Measurements from ENCODE around the gene KCNQ1. TPM values are rescaled to one million over a fixed set of nuclear protein-coding genes. Genes with fewer than 3 reads are reported as not detected.

Gene KCNQ1
- total and polyA plus RNA-seq, 2 experiments from 2014 or later, result 0.45 to 0.87 TPM

DNA sequence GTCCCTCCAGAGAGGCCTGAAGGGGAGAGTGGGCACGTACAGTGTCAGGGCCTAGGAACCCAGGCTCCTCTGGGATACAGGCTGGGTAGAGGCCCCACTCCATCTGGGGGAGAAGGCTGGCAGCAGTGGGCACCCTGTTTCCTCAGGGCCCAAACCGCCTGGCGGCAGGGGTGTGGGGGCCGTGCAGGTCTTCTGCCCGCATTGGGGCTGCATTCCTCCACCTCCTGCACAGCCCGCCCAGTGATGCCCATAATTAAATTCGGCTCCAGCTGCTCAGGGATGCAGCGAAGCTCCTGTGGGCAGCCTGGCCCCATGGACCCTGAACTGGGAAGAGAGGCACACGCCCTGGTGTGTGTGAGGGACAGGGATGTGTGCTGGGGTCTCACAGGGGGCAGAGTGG, 219.6 kb downstream of the KCNQ1 start:
- Mint-ChIP-seq H3K9me3 (peaks cover 51% of the 10 kb centered on the region), H3K36me3 (ENCODE audit: low read depth) (peaks cover 77% of the 10 kb centered on the region), H3K4me1 (no peaks in the 10 kb centered on the region), H3K27me3 (ENCODE audit: insufficient read depth, low read depth, poor library complexity) (peaks cover 24% of the 10 kb centered on the region), H3K27ac (no peak overlapping the region), H3K4me3 (no peak overlapping the region)
- H3K27ac ChIP-seq (ENCODE audit: low read depth), result no peak overlapping the region
- no peak overlapping the region for H2AFZ ChIP-seq
- H4K20me1 ChIP-seq (replicated peaks; ENCODE audit: insufficient read depth), result peaks cover 7% of the 10 kb centered on the region
- H3K27me3 ChIP-seq (ENCODE audit: insufficient read depth), result peaks cover 18% of the 10 kb centered on the region
- no peaks in the 10 kb centered on the region for H3K79me2 ChIP-seq (replicated peaks; ENCODE audit: insufficient read depth)
- TF ChIP-seq ZNF114 (CRISPR knock-in tag; IDR thresholded peaks at IDR 0.05) (no peak), JUNB (IDR thresholded peaks at IDR 0.05; ENCODE audit: unreplicated experiment) (no peak), ZNF331 (CRISPR knock-in tag; IDR thresholded peaks at IDR 0.05; ENCODE audit: low read depth) (no peak), EZH2 (IDR thresholded peaks at IDR 0.05; ENCODE audit: low read depth, unreplicated experiment) (no peak), POLR2AphosphoS5 (IDR thresholded peaks at IDR 0.05; ENCODE audit: low read depth) (no peak), EZH2phosphoT487 (IDR thresholded peaks at IDR 0.05; ENCODE audit: unreplicated experiment) (no peak), NANOG (IDR thresholded peaks at IDR 0.05; ENCODE audit: borderline replicate concordance) (no peak), STAT1 (IDR thresholded peaks at IDR 0.05; ENCODE audit: unreplicated experiment) (no peak), CREB1 (CRISPR knock-in tag; IDR thresholded peaks at IDR 0.05; ENCODE audit: low read depth) (no peak)
- TF ChIP-seq, protein P1, sequence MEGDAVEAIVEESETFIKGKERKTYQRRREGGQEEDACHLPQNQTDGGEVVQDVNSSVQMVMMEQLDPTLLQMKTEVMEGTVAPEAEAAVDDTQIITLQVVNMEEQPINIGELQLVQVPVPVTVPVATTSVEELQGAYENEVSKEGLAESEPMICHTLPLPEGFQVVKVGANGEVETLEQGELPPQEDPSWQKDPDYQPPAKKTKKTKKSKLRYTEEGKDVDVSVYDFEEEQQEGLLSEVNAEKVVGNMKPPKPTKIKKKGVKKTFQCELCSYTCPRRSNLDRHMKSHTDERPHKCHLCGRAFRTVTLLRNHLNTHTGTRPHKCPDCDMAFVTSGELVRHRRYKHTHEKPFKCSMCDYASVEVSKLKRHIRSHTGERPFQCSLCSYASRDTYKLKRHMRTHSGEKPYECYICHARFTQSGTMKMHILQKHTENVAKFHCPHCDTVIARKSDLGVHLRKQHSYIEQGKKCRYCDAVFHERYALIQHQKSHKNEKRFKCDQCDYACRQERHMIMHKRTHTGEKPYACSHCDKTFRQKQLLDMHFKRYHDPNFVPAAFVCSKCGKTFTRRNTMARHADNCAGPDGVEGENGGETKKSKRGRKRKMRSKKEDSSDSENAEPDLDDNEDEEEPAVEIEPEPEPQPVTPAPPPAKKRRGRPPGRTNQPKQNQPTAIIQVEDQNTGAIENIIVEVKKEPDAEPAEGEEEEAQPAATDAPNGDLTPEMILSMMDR (conservative IDR thresholded peaks at IDR 0.05; ENCODE audit: low read depth in 2 of 2), result no peak
- TF ChIP-seq, protein P2, sequence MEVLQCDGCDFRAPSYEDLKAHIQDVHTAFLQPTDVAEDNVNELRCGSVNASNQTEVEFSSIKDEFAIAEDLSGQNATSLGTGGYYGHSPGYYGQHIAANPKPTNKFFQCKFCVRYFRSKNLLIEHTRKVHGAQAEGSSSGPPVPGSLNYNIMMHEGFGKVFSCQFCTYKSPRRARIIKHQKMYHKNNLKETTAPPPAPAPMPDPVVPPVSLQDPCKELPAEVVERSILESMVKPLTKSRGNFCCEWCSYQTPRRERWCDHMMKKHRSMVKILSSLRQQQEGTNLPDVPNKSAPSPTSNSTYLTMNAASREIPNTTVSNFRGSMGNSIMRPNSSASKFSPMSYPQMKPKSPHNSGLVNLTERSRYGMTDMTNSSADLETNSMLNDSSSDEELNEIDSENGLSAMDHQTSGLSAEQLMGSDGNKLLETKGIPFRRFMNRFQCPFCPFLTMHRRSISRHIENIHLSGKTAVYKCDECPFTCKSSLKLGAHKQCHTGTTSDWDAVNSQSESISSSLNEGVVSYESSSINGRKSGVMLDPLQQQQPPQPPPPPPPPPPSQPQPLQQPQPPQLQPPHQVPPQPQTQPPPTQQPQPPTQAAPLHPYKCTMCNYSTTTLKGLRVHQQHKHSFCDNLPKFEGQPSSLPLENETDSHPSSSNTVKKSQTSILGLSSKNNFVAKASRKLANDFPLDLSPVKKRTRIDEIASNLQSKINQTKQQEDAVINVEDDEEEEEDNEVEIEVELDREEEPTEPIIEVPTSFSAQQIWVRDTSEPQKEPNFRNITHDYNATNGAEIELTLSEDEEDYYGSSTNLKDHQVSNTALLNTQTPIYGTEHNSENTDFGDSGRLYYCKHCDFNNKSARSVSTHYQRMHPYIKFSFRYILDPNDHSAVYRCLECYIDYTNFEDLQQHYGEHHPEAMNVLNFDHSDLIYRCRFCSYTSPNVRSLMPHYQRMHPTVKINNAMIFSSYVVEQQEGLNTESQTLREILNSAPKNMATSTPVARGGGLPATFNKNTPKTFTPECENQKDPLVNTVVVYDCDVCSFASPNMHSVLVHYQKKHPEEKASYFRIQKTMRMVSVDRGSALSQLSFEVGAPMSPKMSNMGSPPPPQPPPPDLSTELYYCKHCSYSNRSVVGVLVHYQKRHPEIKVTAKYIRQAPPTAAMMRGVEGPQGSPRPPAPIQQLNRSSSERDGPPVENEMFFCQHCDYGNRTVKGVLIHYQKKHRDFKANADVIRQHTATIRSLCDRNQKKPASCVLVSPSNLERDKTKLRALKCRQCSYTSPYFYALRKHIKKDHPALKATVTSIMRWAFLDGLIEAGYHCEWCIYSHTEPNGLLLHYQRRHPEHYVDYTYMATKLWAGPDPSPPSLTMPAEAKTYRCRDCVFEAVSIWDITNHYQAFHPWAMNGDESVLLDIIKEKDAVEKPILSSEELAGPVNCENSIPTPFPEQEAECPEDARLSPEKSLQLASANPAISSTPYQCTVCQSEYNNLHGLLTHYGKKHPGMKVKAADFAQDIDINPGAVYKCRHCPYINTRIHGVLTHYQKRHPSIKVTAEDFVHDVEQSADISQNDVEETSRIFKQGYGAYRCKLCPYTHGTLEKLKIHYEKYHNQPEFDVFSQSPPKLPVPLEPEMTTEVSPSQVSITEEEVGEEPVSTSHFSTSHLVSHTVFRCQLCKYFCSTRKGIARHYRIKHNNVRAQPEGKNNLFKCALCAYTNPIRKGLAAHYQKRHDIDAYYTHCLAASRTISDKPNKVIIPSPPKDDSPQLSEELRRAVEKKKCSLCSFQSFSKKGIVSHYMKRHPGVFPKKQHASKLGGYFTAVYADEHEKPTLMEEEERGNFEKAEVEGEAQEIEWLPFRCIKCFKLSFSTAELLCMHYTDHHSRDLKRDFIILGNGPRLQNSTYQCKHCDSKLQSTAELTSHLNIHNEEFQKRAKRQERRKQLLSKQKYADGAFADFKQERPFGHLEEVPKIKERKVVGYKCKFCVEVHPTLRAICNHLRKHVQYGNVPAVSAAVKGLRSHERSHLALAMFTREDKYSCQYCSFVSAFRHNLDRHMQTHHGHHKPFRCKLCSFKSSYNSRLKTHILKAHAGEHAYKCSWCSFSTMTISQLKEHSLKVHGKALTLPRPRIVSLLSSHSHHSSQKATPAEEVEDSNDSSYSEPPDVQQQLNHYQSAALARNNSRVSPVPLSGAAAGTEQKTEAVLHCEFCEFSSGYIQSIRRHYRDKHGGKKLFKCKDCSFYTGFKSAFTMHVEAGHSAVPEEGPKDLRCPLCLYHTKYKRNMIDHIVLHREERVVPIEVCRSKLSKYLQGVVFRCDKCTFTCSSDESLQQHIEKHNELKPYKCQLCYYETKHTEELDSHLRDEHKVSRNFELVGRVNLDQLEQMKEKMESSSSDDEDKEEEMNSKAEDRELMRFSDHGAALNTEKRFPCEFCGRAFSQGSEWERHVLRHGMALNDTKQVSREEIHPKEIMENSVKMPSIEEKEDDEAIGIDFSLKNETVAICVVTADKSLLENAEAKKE (CRISPR knock-in tag; IDR thresholded peaks at IDR 0.05), result no peak
- TF ChIP-seq, protein P3, sequence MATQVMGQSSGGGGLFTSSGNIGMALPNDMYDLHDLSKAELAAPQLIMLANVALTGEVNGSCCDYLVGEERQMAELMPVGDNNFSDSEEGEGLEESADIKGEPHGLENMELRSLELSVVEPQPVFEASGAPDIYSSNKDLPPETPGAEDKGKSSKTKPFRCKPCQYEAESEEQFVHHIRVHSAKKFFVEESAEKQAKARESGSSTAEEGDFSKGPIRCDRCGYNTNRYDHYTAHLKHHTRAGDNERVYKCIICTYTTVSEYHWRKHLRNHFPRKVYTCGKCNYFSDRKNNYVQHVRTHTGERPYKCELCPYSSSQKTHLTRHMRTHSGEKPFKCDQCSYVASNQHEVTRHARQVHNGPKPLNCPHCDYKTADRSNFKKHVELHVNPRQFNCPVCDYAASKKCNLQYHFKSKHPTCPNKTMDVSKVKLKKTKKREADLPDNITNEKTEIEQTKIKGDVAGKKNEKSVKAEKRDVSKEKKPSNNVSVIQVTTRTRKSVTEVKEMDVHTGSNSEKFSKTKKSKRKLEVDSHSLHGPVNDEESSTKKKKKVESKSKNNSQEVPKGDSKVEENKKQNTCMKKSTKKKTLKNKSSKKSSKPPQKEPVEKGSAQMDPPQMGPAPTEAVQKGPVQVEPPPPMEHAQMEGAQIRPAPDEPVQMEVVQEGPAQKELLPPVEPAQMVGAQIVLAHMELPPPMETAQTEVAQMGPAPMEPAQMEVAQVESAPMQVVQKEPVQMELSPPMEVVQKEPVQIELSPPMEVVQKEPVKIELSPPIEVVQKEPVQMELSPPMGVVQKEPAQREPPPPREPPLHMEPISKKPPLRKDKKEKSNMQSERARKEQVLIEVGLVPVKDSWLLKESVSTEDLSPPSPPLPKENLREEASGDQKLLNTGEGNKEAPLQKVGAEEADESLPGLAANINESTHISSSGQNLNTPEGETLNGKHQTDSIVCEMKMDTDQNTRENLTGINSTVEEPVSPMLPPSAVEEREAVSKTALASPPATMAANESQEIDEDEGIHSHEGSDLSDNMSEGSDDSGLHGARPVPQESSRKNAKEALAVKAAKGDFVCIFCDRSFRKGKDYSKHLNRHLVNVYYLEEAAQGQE (IDR thresholded peaks at IDR 0.05; ENCODE audit: unreplicated experiment), result no peak
- TF ChIP-seq, protein P4, sequence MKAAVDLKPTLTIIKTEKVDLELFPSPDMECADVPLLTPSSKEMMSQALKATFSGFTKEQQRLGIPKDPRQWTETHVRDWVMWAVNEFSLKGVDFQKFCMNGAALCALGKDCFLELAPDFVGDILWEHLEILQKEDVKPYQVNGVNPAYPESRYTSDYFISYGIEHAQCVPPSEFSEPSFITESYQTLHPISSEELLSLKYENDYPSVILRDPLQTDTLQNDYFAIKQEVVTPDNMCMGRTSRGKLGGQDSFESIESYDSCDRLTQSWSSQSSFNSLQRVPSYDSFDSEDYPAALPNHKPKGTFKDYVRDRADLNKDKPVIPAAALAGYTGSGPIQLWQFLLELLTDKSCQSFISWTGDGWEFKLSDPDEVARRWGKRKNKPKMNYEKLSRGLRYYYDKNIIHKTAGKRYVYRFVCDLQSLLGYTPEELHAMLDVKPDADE (IDR thresholded peaks at IDR 0.05), result no peak
- no peak overlapping the region for H3K4me3 ChIP-seq
- no peak overlapping the region for H3K4me2 ChIP-seq
- DNase-seq (ENCODE audit: low spot score), result no peak
- no peak for ATAC-seq
- H3K9me2 ChIP-seq (ENCODE audit: insufficient read depth), result no peaks in the 10 kb centered on the region; the same call in 1 of the 2 replicates
- no peaks in the 10 kb centered on the region for H3K4me1 ChIP-seq (ENCODE audit: insufficient read depth)
- H3F3A ChIP-seq (replicated peaks; ENCODE audit: low read depth), result no peaks in the 10 kb centered on the region
- H3K36me3 ChIP-seq (ENCODE audit: insufficient read depth), result peaks cover 17% of the 10 kb centered on the region

All from GM23338 (cell line).